Raji (cell line): ENCODE measurements around the gene MAGI3.

Source experiments
- POLR2A ChIP-seq: IDR thresholded peaks from 2 replicates; pipeline ENCODE4 v1.6.1; 2011; ENCODE audit warnings: low read depth, low read length, control low read depth; ENCODE audit not compliant: insufficient read depth

MAGI3 gene

DNA sequence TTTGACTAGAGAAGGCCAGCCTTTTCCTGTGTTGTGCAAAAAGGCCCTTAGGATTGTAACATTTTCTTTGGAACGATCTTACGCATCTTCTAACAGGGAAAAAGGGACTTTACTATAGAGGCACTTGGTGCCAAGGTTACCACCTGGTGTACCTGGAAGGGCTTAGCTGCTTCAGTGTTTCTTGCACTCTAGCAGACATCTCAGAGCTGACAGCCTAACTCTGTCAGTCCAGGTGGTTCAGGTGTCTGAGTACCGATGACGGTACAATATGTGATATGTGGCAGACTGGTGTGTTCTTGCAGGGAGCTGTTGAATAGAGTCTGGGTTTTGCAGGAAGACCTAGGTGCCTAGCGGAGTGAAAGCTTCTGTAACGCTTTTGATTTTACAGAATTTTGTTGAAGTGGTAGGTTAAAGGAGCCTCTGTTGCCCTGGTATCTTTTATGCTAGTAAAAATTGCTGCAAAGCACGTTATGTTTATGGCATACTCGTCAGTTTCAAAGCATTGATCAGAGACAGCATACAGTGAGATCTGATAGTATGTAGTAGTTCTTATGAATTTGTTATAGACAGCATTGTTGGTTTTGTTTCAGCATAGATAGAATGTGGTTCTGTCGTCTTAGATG is 1.4 kb downstream of the MAGI3 start:
- TF ChIP-seq POLR2A = no peak

DNA sequence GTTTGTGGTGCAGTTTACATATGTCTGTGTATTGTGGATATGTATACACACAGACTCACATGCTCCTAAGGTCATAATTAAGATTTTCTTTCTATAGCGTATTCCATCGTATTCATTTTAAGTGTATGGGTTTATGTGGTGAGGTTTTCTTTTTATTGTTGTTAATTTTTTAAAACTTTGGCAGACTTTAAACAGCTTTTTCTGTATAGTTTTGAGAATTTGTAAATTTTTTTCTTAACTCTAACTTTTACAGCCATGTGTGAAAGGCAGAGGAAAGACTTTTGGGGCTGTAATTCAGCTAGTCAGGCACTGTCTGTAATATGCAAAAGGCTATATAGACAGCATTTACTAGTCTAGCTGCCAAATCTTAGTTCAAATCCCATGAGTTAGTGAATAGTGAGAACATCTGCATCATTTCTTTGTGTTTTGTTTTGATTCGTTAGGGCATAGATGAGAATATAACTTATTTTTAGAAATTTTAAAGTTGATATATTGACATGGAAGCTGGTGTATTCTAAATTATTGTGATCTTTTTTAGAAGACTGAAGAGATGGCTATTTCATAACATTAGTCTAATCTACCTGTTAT is 2.3 kb downstream of the MAGI3 start:
- no peak for TF ChIP-seq POLR2A

GRCh38 chr1:113394043-113394862 is 3.9 kb downstream of the MAGI3 start:
- TF ChIP-seq POLR2A = no peak

DNA sequence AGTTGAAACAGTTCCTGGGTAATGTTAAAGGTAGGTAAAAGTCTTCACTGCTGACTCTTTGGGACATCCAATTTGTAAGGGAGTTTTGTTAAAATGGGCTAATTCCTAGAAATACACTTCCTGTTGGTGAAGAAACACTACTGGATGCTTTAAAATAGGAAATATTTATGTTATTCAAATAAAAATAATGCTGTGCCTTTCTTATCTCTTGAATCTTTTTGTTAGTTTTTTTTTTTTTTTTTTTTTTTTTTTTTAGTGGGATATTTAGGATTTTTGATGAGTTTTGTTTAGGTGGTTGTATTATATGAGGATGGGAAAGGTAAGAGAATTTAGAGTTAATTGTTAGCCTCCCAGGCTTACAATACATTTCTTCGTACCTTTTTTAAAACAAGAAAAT is 4.5 kb downstream of the MAGI3 start:
- TF ChIP-seq POLR2A = no peak

DNA sequence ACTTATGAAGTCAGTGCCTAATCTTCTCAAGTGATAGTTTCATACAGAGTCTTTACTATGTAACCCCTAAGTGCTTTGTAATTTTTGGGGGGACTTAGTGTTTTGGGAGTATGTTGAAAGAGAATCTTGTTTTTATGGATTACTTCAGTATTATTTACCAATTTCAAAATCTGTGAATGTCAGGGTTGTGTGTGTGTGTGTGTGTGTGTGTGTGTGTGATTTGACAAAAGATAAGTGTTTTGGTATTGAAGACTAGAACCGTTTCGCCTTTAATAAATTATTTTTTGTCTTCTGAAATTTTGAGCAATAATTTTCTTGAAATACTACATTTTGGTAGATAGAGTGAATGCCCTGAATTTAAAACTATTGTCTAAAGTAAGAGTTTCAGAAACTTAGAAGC is 5.8 kb downstream of the MAGI3 start:
- TF ChIP-seq POLR2A = no peak

- no peak for TF ChIP-seq POLR2A
These were observed 6.3 kb downstream of the MAGI3 start for GRCh38 chr1:113396585-113396984.

DNA sequence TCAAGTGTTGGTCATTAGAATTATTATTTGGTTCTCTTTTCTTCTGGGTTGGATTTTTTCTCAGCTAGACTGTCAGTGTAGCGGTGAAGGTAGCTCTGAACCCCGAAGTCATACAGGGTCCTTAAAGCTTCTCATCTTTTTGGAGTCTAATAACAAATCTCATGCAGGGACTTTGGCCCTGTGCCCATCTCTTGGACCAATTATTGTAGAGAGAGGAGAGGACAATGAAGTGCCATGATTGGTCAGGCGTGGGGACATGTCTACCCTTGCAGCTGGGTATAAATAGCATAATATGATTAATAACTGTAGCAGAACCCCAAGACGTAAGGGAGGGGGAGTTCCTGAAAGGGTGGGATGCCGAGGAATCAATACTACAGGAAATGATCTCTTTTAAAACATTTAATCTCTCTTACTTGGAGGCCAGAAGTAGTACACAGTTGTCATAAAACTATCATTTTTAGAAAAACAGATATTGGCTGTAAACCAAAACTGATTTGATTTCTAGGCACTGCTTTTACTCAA is 8.8 kb downstream of the MAGI3 start:
- TF ChIP-seq POLR2A = no peak

DNA sequence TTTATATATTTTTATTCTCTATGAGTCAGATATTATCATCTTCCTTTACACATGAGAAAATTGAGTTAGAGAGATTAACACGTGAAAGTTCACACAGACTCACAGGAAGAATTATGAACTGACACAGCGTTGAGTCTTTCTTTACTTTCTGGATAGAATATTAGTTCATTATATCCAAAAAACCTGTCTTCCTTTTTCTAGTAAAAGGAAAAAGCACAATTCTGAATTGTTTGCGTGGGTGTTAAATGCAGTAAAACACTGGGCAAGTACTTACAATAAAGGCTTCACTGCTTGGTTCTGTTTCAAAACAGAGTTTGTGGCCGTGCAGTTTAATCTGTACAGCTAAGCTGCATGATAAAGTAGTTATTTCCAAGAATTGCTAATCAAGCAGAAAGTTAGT is 10.8 kb downstream of the MAGI3 start:
- TF ChIP-seq POLR2A = no peak

DNA sequence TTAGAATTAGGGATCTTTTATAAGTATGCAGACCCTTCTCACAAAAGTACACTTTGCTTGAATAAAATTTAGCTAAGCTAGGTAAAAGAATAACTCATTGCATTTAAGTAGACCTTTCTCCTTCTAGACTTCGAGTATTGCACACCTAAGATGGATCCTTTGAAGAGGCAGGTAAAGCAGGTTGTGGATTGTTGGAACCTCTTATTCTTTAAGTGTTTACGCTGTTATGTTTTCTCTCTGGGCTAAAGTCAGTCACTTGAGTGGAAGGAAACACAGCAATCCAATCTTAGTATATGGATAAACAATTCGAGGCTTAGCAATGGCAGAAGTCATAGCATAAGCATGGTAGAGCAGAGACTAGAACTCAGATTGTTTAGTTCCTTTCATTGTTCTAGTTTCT is 11.4 kb downstream of the MAGI3 start:
- TF ChIP-seq POLR2A = no peak

- TF ChIP-seq POLR2A = no peak
These were observed 12.8 kb downstream of the MAGI3 start for GRCh38 chr1:113403065-113403464.

DNA sequence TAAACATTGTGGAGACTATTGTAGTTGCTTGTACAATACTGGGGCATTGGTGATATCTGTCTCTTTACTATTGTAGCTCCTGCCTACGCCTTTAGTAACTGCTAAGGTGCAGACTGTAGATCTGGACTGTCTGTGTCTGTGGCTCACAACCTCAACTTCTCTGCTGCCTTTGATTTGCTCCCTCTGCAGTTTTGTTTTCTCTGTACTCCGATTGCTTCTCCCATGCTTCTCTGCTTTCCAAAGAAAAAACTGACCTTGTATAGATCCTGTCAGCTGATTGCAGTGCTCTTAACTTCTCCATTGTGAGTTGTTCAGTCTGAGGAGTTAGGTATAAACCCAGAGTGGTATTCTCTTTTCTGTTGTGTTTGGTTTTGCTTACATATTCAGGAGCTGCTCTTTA is 15.3 kb downstream of the MAGI3 start:
- TF ChIP-seq POLR2A = no peak

GRCh38 chr1:113409363-113409762 is 19.0 kb downstream of the MAGI3 start:
- TF ChIP-seq POLR2A = no peak

DNA sequence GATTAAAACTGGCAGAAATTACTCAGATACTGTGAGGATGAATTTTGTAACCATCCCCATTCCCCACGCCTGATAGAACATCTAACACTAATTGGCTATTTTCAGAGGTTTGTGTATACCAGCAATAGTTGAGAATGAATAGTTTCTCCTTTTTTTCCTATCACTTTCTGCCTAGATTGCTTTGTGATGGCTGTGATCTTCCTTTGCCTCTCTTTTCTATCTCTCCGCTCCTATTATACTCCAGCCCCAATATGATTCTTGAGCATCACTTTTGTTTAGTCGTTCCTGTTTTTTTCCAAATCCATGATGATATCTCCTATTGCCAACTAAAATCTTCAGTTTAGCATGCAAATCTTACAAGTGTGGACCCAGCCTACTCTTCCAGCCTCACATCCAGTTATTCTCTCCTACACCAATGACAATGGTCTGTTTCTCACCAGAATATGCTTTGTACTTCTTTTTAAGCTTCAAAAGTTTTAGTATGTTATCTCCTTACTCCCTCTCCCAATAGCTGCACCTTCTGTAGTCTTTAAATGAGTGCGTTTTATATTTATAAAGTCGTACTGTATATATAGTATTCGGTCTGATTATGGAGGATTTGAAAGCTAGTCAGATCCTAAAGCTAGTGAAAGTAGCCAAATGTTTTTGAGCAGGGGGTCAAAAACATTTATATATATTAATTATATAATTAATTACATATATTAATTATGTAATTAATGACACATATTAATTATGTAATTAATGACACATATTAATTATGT is 25.2 kb downstream of the MAGI3 start:
- TF ChIP-seq POLR2A = no peak

- TF ChIP-seq POLR2A = no peak
These were observed 26.2 kb downstream of the MAGI3 start for GRCh38 chr1:113416496-113416895.

GRCh38 chr1:113422315-113423068 is 32.2 kb downstream of the MAGI3 start:
- TF ChIP-seq POLR2A = no peak
